GM21367 (cell line): Measurements from ENCODE around the gene HTT.
"Not testable (repeated sequence)": the region's sequence is repeated elsewhere in the genome, so short reads cannot be mapped to it uniquely, and the experiment has no call there.

ENCODE experiments used
- ATAC-seq: cut with Tn5 transposase; IDR thresholded peaks from one replicate; pipeline ENCODE4 v1.9.1; 2021; ENCODE audit not compliant: unreplicated experiment

The HTT gene

GRCh38 chr4:3118312-3118711 lies 43.8 kb downstream of the HTT start:
- ATAC-seq, result no peak

GRCh38 chr4:3119464-3119863 lies 45.0 kb downstream of the HTT start:
- no peak for ATAC-seq

GRCh38 chr4:3121110-3121509 lies 46.6 kb downstream of the HTT start:
- no peak for ATAC-seq

GRCh38 chr4:3121596-3121995 lies 47.1 kb downstream of the HTT start:
- no peak for ATAC-seq

GRCh38 chr4:3122081-3122563 lies 47.6 kb downstream of the HTT start:
- no peak for ATAC-seq

- ATAC-seq, result no peak
Measured at GRCh38 chr4:3123181-3123671, 48.7 kb downstream of the HTT start.

- no peak for ATAC-seq
Measured at GRCh38 chr4:3124070-3124767, 49.7 kb downstream of the HTT start.

GRCh38 chr4:3127112-3127511 lies 52.6 kb downstream of the HTT start:
- ATAC-seq, result no peak

- no peak for ATAC-seq
Measured at GRCh38 chr4:3128058-3128457, 53.6 kb downstream of the HTT start.

GRCh38 chr4:3128976-3129375 lies 54.5 kb downstream of the HTT start:
- ATAC-seq, result no peak

GRCh38 chr4:3130201-3130600 lies 55.7 kb downstream of the HTT start:
- ATAC-seq, result no peak

GRCh38 chr4:3130826-3131225 lies 56.3 kb downstream of the HTT start:
- no peak for ATAC-seq

GRCh38 chr4:3134201-3134600 lies 59.7 kb downstream of the HTT start:
- ATAC-seq, result no peak

- ATAC-seq, result no peak
Measured at GRCh38 chr4:3135155-3136011, 60.9 kb downstream of the HTT start.

- ATAC-seq, result no peak
Measured at GRCh38 chr4:3136454-3136853, 62.0 kb downstream of the HTT start.

GRCh38 chr4:3137908-3138307 lies 63.4 kb downstream of the HTT start:
- no peak for ATAC-seq

GRCh38 chr4:3145234-3145924 lies 70.9 kb downstream of the HTT start:
- ATAC-seq, result no peak

- ATAC-seq, result no peak
Measured at GRCh38 chr4:3148926-3149325, 74.4 kb downstream of the HTT start.

- not testable (repeated sequence) for ATAC-seq
Measured at GRCh38 chr4:3151238-3151637, 76.8 kb downstream of the HTT start.

- ATAC-seq, result no peak
Measured at GRCh38 chr4:3157366-3157765, 82.9 kb downstream of the HTT start.

- no peak for ATAC-seq
Measured at GRCh38 chr4:3158841-3159240, 84.4 kb downstream of the HTT start.
